ENCODE data around the gene CBR1.

CBR1 gene

DNA sequence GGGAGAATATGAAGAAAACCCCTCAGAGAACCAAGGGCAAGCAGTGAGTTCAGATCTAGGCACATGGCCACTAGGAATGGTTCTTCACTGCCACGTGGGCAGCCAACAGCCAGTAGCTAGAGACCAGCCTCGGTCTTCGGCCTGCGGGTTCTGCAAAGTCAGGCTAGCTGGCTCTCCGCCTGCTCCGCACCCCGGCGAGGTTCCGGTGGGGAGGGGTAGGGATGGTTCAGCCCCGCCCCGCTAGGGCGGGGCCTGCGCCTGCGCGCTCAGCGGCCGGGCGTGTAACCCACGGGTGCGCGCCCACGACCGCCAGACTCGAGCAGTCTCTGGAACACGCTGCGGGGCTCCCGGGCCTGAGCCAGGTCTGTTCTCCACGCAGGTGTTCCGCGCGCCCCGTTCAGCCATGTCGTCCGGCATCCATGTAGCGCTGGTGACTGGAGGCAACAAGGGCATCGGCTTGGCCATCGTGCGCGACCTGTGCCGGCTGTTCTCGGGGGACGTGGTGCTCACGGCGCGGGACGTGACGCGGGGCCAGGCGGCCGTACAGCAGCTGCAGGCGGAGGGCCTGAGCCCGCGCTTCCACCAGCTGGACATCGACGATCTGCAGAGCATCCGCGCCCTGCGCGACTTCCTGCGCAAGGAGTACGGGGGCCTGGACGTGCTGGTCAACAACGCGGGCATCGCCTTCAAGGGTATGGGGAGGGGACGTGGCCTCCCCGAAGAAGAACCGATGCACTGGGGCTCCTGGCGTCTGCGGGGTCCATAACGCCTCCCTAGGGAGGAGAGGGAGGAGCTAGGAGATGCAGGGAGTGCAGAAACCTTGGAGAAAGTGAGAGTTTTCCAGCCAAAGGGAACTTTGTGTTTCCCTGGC lies at the start of gene CBR1:
Gene CBR1 (plus strand): TSS at position 312 of the 871 bp plus-strand sequence. CDS start 92 bp downstream, at position 404.
- peak; percentile 91 to 94 for DNase-seq

DNA sequence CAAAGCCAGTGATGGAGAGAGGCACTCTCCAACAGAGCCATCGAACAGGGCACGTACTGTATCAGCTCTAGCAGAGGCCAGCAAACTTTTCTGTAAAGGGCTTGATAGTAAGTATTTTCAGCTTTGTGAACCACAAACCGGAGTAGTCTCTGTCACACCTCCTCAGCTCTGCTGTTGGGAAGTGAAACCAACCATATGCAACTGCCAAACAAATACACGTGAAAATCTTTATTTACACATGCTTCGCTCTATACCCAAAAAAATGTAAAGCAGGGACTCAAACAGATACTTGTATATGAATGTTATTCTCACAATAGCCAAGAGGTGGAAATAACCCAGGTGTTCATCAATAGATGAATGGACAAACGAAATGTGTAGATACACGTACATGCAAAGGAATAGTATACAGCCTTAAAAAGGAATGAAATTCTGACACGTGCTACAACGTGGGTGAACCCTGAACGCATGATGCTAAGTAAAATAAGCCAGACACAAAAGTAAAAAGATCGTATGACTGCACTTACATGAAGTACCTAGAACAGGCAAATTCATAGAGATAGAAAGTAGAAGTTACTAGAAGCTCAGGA lies 48.5 kb upstream of the CBR1 start:
- no peak for DNase-seq

DNA sequence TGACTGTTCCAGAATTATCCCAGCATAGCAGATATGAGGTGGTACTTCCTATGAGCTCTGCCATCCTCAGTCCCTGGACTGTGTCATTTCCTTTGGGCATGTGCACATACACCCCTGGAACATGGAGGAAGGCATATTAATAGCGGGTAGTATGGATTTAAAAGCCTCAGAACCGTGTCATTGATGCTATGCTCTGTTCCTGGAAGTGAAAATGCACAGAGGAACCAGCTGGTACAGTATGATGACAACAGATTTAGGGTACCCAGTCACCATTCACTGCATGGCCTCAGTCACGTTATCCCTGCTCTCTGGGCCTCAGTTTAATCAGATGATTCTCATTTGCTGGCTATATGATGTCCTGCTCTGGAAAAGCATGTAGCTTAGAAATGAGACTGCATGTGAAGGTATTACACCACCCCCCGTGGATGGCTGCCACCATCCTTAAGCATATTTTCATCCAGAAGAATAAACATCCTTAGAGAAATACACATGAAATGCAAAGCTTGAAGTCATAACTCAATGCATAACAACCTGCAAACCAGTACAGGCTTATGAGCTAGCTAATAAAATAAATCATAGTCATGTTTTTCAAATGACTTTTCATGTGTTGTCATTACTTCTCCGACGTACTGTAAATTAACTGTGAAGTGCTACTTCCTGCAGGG lies 47.3 kb upstream of the CBR1 start:
- no peak for DNase-seq

DNA sequence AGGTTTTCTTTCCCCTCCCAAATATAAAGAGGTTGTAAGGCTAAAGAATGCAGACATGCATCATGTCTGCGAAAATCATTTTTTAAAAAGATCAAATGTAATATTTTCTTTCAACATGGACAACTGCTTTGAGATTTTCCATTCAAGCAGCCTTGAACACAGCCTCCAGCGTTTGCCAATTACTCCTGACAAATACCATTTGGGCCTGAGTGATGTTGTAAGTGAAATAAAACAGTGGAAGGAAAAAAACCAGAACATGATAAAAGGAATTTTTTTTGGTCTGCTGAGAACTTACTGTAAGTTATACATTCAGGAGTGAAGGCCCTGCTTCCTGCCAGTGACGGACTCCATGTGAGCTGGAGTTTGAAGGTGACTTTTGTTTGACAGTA lies 46.7 kb upstream of the CBR1 start:
- no peak for DNase-seq

DNA sequence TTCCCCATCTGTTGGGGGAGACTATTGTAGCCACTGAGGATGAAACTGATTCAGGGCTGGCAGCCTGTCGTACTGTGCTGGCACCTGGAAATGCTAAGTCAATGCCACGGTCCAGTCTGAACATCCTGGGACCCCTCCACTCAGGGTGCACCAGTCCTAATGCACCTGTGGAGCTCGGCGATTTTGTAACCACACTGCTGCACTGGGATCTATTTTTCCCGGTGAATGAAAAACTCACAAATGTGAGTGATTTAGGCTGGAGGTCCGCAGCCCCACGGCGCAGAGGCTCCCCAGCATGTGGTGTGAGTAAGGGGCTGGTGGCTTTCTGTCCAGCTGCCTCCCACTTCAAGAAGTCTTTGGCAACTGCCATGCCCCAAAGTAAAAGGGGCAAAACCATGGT lies 45.0 kb upstream of the CBR1 start:
- DNase-seq, result no peak

DNA sequence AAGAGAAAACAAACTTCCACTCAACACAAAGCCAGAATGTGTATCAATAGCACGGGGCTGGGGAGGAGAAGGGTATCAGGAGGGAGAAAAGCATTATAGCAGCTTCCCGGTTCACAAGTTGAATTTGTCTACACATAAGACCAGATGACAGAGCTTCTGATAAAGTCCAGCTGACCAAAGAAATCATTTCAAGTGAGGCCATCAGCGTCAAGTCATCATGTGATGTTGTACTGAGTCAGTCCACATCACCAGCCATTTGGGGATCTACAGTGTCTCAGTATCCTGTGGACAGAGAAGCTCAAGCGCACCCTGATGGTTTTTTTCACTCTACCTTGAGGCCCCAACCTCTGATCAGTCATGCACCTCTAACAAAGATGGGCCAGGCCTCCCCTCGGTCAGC lies 42.5 kb upstream of the CBR1 start:
- no peak for DNase-seq

DNA sequence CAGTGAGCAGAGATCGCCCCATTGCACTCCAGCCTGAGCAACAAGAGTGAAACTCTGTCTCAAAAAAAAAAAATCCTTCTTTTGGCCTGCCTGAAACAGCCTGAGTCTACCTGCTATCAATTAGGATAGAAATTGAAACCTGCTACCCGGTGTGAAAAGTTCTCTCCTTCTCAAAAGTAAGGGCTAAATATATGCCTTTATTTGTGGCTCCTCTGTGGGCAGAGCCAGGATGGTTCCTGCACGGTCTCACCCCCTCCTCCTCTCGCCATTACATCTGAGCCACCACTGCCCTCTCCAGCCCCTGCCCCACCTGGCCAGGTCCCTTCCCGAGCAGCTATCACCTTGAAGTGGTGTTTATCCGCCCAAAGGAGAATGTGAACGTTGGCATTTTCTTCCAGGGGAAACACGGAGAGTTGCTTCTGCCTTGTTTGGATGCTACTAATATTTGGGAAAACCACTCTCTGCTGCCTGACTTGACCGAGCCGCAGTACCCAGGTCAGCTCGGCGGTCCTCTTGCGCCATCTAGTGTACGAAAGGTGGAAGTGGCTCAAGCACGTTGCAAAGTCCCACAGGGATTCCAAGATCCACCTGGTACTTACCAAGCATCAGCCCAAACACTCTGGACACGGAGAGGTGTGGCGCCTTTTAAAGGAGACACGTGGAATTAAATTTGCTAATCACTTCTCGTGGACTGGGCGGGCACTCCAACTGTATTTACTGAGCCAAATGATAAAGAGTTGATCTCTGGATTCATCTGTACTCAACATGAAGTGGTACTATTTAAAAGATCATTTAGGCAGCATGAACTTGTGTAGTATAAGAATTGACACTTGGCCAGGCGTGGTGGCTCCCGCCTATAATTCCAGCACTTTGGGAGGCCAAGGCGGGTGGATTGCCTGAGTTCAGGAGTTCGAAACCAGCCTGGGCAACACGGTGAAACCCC lies 41.4 kb upstream of the CBR1 start:
- peak; percentile 56 to 74 for DNase-seq

DNA sequence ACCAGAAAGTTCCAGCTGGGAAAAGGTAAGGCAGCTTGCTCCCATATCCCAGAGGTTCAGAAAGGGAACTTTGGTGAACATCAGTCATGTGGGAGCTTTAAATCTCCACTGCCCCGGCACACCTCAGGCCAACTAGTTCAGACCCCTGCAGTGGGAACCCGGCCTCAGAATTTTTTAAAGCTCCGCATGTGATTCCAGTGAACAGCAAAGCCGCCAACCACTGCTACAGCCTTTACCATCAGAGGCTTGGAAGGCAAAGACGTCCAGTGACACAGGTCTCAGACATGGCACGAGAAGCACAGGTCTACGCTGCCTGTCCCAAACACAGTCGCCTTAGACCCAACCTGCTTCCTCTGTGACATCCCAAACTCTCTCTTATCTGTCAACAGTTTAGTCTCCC lies 40.5 kb upstream of the CBR1 start:
- no peak for DNase-seq

DNA sequence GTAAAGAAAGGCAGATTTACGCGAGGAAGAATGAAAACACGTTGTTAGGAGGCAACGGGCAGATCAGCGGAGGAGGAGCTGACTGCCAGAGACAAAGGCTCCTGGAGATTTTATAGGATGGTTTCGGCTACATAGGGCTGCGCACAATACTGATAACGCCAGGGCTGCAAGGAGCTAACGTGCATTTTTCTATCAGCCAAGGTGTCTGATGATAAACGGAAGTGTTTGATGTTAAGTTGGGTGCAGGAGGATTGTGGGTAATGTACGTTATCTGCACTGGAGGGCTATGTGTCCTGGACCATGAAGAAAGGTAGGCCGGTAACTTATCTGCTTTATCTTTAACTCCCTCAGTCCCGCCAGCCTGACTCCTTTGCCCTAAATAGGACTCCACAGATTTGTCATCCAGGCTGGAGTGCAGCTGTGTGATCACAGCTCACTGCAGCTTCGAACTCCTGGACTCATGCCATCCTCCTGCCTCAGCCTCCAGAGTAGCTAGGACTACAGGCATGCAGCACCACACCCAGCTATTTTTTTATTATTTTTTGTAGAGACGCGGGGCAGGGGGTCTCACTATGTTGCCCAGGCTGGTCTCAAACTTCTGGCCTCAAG lies 39.1 kb upstream of the CBR1 start:
- no peak for DNase-seq

DNA sequence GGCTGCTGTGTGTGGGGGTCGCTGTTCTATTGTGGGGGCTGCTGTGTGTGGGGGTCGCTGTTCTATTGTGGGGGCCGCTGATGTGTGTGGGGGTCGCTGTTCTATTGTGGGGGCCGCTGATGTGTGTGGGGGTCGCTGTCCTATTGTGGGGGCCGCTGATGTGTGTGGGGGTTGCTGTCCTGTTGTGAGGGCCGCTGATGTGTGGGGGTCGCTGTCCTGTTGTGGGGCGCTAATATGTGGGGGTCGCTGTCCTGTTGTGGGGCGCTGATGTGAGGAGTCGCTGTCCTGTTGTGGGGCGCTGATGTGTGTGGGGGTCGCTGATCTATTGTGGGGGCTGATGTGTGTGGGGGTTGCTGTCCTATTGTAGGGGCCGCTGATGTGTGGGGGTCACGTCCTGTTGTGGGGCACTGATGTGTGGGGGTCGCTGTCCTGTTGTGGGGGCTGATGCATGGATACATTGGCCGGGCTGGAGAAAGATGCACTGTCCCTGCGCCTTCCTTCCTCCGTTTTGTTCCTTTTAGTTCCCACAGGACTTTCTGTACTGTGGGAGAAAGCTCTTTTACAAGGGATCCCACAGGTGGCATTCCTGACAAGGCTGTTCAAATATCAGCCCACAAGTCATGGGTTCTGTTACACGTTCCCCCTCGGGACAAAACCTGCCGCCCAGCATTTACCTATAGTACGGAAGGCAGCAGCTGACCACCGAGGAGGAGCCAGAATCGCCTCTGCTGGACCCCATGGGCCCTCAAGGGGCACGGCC lies 37.0 kb upstream of the CBR1 start:
- no peak for DNase-seq

DNA sequence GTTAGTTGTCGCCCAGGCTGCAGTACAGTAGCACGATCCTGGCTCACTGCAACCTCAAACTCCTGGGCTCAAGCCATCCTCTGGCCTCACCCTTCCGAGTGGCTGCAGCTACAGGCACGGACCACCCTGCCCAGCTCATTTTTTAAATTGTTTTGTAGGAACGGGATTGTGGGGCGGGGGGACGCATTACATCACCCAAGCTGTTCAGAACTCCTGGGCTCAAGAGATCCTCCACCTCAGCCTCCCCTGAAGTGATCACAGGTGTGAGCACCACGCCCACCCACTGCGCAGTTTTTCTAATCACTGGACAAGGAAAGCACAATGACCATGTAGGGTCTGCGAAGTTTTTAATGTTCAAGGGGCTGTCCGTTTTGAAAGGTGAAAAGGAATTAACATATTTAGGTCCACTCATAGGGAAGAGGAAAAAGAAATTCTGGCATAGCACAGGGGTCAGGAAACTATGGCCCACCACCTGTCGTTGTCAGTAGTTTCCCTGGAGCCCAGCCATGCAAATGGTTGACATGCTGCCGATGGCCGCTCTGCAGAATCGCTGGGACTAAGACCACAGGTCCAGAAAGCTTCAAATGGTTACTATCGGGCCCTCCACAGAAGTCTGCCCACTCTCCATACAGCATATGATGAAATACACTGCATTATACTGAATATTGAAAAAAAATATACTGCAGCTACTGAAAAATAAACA lies 35.5 kb upstream of the CBR1 start:
- DNase-seq, result no peak

DNA sequence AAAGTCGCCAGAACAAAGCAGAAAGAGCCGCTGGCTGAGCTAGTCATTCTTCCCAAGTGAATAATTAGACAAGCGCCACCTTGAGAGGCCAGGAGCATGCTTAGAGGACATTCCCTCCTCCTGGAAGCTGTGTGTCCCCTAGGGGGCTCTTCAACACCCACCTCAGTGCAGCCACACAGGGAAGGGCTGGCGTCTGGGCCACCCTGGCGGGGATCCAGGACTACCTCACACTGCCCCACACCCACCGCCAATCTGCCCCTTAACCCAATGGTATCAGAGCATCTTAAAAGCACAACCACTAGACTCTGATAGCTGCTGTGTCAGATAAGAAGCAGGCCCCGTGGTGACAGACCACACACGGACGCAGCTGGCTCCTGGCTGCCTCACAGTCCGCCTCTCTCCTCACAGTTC lies 34.4 kb upstream of the CBR1 start:
- no peak for DNase-seq

DNA sequence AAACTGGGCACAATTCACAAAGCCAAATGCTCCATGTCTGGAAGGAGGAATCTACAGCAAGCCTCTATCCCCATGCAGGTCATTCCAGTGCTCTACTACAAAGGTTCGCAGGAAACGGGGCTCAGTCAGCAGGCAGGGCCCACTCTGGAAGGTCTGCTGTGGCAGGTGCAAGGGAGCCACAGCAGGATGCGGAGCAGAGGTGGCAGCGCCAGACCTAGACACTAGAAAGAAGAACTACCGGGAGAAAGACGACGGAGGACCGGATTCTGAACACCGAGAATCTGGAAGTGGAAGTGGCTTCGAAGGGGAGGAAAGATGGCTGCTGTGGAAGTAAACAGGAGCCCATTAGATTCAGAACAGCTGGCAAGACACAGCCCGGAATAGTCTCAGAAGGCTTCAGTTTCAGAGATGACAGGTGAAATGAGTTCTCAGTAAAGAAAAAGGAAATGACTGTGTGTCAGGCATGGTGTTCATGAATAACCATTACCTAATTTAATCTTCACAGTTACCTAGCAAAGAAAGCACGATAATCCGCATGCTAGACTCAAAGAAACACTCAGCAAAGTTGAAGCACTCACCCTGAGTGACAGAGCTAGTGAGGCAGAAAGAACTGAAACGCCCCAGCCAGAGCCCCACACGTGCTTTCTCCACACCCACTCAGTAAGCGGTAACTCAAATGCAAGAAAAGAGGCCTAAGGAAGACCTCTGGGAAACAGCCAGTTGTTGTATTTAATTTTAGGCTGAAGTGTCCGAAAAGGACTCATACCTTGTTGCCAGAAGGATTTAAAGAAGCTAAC lies 30.9 kb upstream of the CBR1 start:
- no peak for DNase-seq

DNA sequence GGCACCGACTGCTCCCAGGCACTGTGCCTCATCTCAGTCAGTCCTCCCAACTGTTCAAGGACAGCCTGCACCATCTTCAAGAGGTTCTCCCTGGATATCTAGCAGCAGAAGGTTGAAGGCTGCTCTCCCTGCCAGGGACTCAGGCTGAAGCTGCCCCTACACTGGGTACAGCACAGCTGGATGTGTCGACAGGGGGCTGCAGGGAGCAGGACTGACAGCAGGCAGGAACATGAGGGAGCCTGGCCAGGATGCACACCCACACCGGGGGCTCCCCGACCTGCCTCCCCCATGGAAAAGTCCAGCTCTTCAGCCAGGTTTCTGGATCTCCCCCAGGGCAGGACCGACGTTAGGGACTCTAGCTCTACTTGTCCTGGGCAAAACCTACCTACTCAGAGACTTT lies 30.0 kb upstream of the CBR1 start:
- no peak for DNase-seq

DNA sequence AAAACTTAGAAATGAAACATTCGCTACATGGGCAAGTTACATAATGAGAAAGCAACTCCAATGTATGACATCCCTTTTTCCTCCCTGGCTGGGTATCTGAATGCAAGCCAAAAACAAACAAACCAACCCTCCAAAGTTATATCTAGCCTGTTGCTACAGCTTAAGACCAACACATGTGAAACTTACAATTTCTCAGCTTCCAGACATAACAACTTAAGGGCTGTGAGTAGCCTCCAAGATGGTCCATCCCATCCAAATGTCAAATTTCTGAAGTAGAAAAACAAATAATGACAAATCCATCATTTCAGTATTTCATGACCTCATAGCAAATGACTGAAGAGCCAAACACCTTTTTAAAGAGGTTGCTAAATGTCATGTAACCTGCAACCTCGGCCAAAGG lies 29.4 kb upstream of the CBR1 start:
- DNase-seq, result no peak

DNA sequence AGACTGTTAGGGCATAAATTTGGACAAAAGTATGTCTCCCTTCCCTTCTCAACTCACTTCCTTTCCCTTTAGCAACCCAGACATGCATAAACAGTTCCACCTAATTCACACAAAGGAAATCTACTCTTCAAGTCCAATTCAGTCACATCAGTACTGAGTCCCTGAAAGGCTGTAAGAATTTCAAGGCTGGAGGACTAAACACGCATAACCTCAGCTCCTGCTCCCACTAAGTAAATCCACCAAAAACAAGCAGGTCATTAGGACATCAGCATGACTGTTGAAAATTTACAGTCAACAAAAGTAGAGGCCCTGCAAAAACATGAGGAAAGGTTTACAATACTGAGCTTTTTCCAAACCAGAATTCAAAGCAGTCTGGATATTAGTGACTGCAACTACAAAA lies 27.9 kb upstream of the CBR1 start:
- DNase-seq, result no peak

DNA sequence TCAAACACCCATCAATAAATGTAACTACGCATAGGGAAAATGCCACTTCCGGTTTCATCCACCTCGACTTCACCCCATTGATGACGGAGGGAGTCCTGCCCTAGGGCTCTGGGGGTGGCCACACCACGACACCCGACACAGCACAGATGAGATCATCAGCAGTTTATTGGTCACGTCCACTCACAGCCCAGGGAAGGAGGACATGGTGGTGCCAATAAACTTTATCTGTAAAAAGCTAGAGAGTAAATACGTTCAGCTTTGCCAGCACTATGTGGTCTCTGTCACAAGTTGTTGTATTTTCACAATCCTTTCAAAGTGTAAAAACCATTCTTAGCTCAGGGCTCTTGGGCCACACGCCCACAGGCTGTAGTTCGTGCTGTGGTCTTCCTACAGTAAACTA lies 25.8 kb upstream of the CBR1 start:
- no peak for DNase-seq

DNA sequence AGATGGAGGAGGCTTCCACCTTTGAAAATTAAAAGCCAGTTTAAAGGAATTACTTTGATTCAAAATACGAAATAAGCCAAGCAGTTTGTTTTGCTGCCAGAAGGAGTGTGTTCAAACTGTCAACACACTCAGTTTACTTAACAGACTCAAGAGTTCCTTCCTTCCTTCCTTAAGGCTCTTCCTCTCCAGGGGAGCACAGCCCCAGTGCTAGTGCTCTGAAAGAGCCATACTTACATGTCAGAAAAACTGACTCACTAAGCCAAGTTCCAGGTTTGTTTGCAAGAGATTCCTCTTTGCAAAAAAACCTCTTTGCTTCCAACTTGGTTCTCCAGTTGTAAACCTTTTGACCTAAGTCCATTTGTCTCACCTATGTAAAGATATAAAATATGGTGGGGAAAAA lies 23.8 kb upstream of the CBR1 start:
- DNase-seq, result no peak

DNA sequence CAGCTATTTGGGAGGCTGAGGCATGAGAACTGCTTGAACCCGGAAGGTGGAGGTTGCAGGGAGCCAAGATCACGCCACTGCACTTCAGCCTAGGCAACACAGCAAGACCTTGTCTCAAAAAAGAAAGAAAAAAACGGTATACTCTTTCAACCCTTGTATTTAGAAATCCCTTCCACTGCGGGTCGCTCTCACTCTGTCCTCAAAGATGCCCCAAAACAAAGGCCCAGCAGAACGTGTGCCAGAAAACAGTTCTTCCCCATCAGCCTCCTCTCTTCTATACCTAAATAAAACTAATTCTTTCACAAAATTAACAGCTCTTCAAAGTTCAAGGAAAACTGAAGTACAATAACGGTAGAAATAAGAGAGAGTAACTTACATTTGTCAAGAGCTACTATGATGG lies 22.7 kb upstream of the CBR1 start:
- DNase-seq, result no peak

DNA sequence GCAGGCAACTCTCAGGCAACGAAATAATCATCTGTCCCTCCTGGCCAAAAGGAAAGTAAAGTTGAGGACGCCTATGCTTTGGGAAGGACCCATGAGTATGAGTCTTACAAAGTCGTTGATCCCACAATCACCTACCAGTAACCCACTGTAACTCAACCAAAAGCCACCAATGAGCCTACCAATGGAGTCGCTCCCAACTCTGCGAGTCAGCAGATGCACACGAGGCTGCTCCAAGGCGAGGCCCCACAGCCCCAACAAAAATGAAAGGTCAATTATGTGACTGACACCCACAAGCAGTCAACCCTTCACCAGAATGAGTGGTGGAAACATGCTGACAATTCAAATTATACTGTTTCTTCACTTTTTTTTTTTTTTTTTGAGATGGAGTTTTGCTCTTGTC lies 21.5 kb upstream of the CBR1 start:
- DNase-seq, result no peak
